HG03039 (cell line): ENCODE results near the gene MAD1L1.

Source experiments
- ATAC-seq: cut with Tn5 transposase; IDR thresholded peaks from one replicate; pipeline ENCODE4 v1.9.1; 2021; ENCODE audit warnings: mild to moderate bottlenecking, moderate library complexity; ENCODE audit not compliant: unreplicated experiment

Gene MAD1L1

GRCh38 chr7:2122651-2123050 is 110.1 kb downstream of the MAD1L1 start:
- ATAC-seq = no peak

DNA sequence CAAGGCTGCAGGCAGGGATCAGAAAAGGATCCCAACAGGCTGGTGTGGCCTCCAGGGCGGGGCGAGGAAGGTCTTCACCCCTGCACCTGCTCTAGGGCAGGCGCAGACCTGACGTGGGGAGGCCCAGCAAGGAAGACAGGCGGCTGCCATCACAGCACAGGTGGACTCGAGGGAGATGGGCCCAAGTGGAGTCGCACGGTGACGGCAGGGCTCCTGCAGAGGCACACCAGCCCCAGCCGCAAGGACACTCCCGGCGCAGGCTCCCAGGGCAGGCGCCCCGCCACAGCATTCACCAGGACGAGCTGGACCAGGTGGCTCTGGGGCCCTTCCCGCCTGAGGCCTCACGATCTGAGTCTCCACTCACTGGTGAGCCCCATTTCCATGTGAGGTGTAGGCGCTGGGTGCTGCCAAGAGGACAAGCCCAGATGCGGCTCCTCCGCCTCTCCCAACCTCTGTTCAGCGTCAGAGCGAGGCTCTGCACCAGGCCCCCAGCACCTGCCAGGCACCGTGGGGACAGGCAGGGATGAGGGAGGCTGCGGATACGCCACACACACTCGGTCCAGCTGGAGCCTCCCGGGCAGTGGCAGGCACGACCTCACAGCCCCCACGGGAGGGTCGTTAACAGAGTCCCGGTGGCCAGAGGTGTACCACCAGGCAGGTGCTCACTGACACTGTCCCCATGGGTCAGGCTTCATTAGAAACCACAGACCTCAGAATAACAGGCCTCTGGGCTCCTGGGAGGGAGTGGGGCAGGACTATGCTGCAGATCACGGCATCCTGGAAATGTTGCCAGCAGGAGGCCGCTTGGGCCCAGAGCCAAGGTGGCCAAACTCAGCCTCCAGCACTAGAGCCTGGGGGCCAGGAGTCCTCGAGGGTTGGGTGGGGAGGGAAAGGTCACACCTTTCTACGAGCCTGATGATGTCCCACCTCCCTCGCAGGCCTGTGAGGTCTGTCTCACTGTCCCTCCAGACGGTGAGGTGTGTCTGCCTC is 111.6 kb downstream of the MAD1L1 start:
- ATAC-seq = no peak

GRCh38 chr7:2120251-2120660 is 112.5 kb downstream of the MAD1L1 start:
- no peak for ATAC-seq

DNA sequence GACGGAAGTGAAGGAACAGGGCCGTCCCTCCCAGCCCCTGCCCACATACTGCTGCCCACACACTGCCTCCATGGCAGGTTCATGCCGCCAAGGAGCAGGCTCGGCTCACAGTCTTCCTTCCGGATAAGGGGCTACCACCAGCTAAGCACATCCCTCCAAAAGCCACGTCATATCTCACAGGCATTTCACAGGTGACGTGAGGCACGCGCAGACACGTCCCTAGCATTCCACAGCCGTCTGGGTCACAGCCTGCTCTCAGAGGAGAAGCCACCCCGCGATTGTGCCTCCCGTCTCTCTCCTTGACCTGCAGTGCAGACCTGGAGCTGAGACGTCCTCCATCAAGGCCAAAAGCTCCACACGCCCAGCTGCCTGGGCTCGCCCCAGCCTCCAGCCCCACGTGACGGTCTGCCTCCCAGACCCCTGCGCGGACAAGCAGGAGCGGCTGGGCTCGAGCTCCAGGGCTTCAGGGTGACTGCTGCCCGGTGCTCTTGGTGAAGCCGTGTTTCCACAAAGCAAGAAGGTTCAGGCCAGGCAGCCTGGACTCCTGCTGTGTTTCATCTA is 114.0 kb downstream of the MAD1L1 start:
- ATAC-seq = no peak

DNA sequence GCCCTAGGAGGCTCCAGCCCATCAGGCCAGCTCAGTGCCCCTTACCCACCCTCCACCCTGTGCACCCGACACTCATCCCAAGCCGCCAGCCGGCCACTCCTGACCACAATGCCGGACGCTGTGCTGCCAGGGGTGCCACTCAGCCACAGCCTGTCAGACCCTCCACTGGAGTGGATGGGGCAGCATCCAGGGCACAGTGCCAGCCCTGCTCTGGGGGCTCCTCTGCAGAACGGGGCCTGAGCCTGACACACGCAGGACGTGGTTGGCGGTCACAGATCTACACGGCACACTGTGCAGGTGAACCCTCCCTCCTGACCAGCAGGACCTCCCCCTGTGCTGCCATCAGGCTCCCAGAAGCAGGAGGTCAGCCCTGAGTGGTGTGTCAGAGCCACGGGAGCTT is 114.7 kb downstream of the MAD1L1 start:
- ATAC-seq = no peak

- ATAC-seq = no peak
Observed at GRCh38 chr7:2117646-2118045, 115.1 kb downstream of the MAD1L1 start.

DNA sequence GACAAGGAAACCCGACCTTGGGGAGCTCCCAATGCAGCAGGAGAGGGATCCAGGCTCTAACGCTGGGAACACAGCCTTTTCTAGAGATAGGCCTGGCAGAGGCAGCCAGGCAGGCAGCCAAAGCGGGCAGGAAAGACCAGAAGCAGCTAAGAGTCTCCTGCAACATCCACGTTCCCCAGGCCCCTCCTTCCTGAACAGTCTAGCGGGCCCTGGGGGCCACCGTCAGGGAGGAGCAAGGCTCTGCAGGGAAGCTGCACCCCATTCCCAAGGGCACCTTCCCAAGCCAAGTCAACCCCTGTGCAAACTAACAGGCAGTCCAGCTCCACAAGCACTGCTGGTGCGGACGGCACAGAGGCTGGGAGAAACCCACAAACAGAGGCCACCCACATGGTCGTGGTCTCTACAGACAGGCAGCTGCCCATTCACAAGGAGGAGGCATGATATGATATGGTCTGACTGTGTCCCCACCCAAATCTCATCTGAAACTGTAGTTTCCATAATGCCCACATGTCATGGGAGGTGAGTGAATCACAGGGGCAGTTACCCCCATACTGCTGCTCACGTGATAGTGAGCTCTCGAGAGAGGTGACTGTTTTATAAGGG is 115.7 kb downstream of the MAD1L1 start:
- ATAC-seq = no peak

- no peak for ATAC-seq
Observed at GRCh38 chr7:2116448-2116810, 116.3 kb downstream of the MAD1L1 start.

DNA sequence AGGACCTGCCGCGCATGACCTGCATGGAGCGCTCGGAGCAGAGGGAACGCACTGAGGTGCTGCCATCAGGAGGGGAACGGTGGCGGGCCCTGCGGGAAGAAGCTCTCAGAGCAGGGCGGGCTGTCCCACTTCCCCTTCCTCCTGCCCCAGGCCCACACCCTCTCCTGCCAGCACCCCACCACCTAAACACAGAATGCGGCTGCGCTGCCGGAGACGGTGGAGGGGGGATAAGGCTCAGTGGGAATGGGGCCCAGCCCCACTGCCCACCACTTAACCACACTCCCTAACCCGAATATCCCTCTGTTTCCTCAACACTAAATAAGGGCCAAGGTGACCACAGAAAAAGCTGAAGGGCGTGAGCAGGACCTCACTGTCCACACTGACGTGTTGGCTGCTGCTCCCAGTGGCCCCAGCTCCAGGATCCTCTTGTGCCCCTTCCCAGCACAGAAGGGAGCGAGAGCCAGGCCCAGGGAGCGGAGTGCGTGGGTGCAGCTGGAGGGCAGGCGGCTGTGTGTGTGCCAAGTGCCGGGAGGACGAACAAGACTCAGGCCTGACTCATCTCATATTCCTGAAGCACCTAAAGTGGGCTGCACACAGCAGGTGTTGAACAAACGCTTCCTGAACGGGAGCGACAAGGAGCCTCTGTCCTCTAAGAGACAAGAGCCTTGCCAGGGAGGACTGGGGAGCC is 116.8 kb downstream of the MAD1L1 start:
- no peak for ATAC-seq

GRCh38 chr7:2114926-2115759 is 117.6 kb downstream of the MAD1L1 start:
- no peak for ATAC-seq

- ATAC-seq = no peak
Observed at GRCh38 chr7:2114052-2114451, 118.7 kb downstream of the MAD1L1 start.

DNA sequence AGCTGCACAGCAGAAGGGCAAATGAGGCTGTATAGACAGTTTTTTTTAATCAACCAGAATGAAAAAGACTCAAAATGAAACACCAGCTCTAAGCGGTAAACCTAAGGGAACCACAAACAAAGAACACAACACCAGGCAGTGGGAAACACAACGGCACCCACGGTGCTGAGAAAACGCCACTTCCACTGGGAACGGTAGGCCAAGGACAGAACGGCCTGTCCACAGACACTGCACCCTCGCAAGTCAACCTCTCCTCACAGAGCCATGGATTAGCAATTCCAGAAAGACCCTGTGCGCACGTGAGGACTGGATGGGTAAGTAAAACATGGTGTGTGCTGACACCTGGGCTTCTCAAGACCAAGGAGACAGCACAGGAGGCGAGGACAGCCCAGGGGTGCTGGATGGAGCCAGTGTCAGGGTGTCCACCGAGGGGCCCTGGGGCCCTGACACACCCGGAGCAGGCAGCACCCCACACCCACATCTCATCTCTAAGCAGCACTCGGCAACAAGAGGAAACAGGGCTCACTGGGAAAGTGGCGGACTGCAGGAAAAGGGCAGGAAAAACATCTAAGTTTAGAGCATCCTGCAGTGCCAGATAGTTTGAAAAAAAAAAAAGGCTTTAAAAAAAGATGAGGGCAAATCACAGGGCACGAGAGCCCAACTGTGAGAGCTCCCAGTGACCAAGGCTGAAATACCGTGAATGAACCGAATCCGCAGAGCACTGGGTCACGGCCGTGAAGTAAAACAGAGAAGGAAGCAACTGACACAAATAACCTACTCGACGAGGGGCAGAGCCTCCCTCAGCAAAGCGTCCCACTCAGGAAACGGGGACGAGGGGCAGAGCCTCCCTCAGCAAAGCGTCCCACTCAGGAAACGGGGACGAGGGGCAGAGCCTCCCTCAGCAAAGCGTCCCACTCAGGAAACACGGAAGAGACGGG is 120.2 kb downstream of the MAD1L1 start:
- ATAC-seq = no peak

DNA sequence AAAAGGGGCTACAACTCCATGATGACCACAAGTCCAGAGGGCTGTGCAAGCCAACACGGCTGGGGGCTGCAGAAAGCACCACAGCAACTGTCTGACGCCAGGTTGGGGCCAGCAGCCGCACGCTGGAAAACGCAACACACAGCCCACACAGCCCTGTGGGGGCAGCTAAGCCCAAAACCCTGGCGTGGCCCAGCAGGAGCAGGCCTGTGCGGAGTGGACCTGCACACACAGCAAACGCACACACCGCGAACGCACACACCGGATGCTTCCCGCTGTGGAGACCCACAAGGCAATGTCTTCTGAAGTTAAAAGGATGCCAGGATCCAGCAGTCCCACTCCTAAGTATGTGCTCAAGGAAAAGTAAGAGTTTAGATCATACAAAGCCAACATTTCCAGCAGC is 121.2 kb downstream of the MAD1L1 start:
- ATAC-seq = no peak

GRCh38 chr7:2110610-2111396 is 121.9 kb downstream of the MAD1L1 start:
- ATAC-seq = no peak

- no peak for ATAC-seq
Observed at GRCh38 chr7:2109936-2110609, 122.7 kb downstream of the MAD1L1 start.

DNA sequence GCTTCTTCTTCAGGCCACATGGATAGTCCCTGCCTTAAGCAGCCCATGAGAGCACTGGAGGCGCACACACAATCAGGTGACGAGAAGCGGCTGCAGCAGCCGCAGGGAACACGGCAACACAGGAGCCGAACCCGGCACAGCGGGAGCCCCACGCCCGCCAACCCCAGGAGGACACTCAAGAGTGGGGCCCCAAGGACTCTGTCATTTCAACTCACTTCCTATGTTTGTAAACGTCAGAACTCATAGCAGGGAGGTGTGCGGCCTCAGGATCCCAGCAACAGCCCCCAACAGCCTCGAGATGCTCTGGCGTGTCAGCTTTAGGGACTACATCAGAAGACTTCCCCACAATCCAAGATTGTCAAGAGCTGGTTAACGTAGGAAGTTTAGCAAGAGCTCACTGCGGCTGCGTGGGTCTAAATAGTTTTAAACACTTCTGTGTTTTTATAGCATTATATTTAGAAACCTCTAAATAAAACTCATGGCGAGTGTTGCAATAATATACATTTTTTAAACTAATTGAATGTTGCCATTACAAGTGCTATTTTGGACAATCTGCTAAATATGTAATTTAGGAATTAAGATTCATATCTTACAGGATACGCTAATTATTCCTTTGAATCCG is 123.4 kb downstream of the MAD1L1 start:
- ATAC-seq = no peak

- no peak for ATAC-seq
Observed at GRCh38 chr7:2108501-2109250, 124.1 kb downstream of the MAD1L1 start.
